NCI-H128 (cell line): Measurements from ENCODE around the gene ZNF12.

Experiments
- DNase-seq: peaks from one replicate; lab custom pipeline; 2025; ENCODE audit not compliant: unreplicated experiment; lab: John Stamatoyannopoulos, UW

The ZNF12 gene

GRCh38 chr7:6648066-6648814 lies 58.5 kb downstream of the ZNF12 start:
- DNase-seq, result no peak

- DNase-seq, result no peak
These were observed 59.2 kb downstream of the ZNF12 start for GRCh38 chr7:6647541-6647940.

GRCh38 chr7:6647080-6647479 lies 59.7 kb downstream of the ZNF12 start:
- no peak for DNase-seq

- DNase-seq, result no peak
These were observed 60.3 kb downstream of the ZNF12 start for GRCh38 chr7:6646465-6646864.

- DNase-seq, result no peak
These were observed 62.0 kb downstream of the ZNF12 start for GRCh38 chr7:6644728-6645127.

GRCh38 chr7:6643915-6644625 lies 62.7 kb downstream of the ZNF12 start:
- DNase-seq, result no peak

GRCh38 chr7:6642861-6643640 lies 63.7 kb downstream of the ZNF12 start:
- DNase-seq, result no peak

- DNase-seq, result no peak
These were observed 64.4 kb downstream of the ZNF12 start for GRCh38 chr7:6642239-6642839.

- DNase-seq, result no peak
These were observed 65.3 kb downstream of the ZNF12 start for GRCh38 chr7:6641305-6642035.

GRCh38 chr7:6640246-6640721 lies 66.5 kb downstream of the ZNF12 start:
- DNase-seq, result no peak

- no peak for DNase-seq
These were observed 67.1 kb downstream of the ZNF12 start for GRCh38 chr7:6639627-6640026.

GRCh38 chr7:6639032-6639431 lies 67.7 kb downstream of the ZNF12 start:
- no peak for DNase-seq
